Measurements from ENCODE around the gene ROBO1.

The ROBO1 gene

GRCh38 chr3:79436387-79436786 lies 331.4 kb downstream of the ROBO1 start:
- DNase-seq: no peak

GRCh38 chr3:79427081-79427480 lies 340.7 kb downstream of the ROBO1 start:
- no peak for DNase-seq

- DNase-seq: no peak
Observed at GRCh38 chr3:79424811-79425210, 343.0 kb downstream of the ROBO1 start.

- no peak for DNase-seq
Observed at GRCh38 chr3:79423417-79423816, 344.4 kb downstream of the ROBO1 start.

GRCh38 chr3:79421273-79421672 lies 346.5 kb downstream of the ROBO1 start:
- no peak for DNase-seq

GRCh38 chr3:79418855-79419621 lies 348.8 kb downstream of the ROBO1 start:
- DNase-seq: no peak

- no peak for DNase-seq
Observed at GRCh38 chr3:79415356-79415755, 352.4 kb downstream of the ROBO1 start.

- no peak for DNase-seq
Observed at GRCh38 chr3:79414806-79415205, 353.0 kb downstream of the ROBO1 start.

GRCh38 chr3:79414035-79414434 lies 353.8 kb downstream of the ROBO1 start:
- DNase-seq: no peak

GRCh38 chr3:79412537-79412936 lies 355.3 kb downstream of the ROBO1 start:
- no peak for DNase-seq

- DNase-seq: no peak
Observed at GRCh38 chr3:79410617-79411016, 357.2 kb downstream of the ROBO1 start.

GRCh38 chr3:79410136-79410535 lies 357.7 kb downstream of the ROBO1 start:
- DNase-seq: no peak

GRCh38 chr3:79406175-79406574 lies 361.6 kb downstream of the ROBO1 start:
- DNase-seq: no peak

GRCh38 chr3:79405183-79405582 lies 362.6 kb downstream of the ROBO1 start:
- DNase-seq: no peak

- no peak for DNase-seq
Observed at GRCh38 chr3:79396595-79396994, 371.2 kb downstream of the ROBO1 start.

GRCh38 chr3:79392479-79392878 lies 375.3 kb downstream of the ROBO1 start:
- no peak for DNase-seq

- DNase-seq: no peak
Observed at GRCh38 chr3:79390352-79390751, 377.4 kb downstream of the ROBO1 start.

GRCh38 chr3:79385211-79385610 lies 382.6 kb downstream of the ROBO1 start:
- DNase-seq: no peak

GRCh38 chr3:79383402-79384012 lies 384.3 kb downstream of the ROBO1 start:
- DNase-seq: no peak

- no peak for DNase-seq
Observed at GRCh38 chr3:79380581-79380980, 387.2 kb downstream of the ROBO1 start.

- no peak for DNase-seq
Observed at GRCh38 chr3:79378064-79378463, 389.7 kb downstream of the ROBO1 start.

- DNase-seq: no peak
Observed at GRCh38 chr3:79369306-79369705, 398.5 kb downstream of the ROBO1 start.

- no peak for DNase-seq
Observed at GRCh38 chr3:79368403-79368802, 399.4 kb downstream of the ROBO1 start.

GRCh38 chr3:79367803-79368202 lies 400.0 kb downstream of the ROBO1 start:
- no peak for DNase-seq

- no peak for DNase-seq
Observed at GRCh38 chr3:79367066-79367465, 400.7 kb downstream of the ROBO1 start.

Data from NCI-H2029 treated with DMSO at 0.1 percent for 48 hours (cell line).